NCI-H82 treated with DMSO at 0.1 percent for 48 hours (cell line): ENCODE results near the gene PRTN3.

Source experiments
- DNase-seq: peaks from one replicate; lab custom pipeline; 2025; ENCODE audit not compliant: unreplicated experiment; lab: John Stamatoyannopoulos, UW

Gene PRTN3

GRCh38 chr19:840519-841206, at the start of gene PRTN3:
TSS of gene PRTN3 (plus strand) at chr19:840999. CDS start at chr19:841009, 10 bp downstream.
- DNase-seq, result no peak

- DNase-seq, result no peak
Observed at GRCh38 chr19:791007-791566, 49.7 kb upstream of the PRTN3 start.

GRCh38 chr19:791567-792305, 49.1 kb upstream of the PRTN3 start:
- peak; percentile 47 for DNase-seq

- DNase-seq, result no peak
Observed at GRCh38 chr19:792306-792885, 48.4 kb upstream of the PRTN3 start.

- no peak for DNase-seq
Observed at GRCh38 chr19:793806-794205, 47.0 kb upstream of the PRTN3 start.

GRCh38 chr19:795073-795611, 45.7 kb upstream of the PRTN3 start:
- DNase-seq, result no peak

GRCh38 chr19:795691-796581, 44.9 kb upstream of the PRTN3 start:
- no peak for DNase-seq

- peak; percentile 98 for DNase-seq
Observed at GRCh38 chr19:796692-797527, 43.9 kb upstream of the PRTN3 start, which contains the start of gene PTBP1. TSS of gene PTBP1 (plus strand) at chr19:797452. CDS start at chr19:797498, 46 bp downstream.

- no peak for DNase-seq
Observed at GRCh38 chr19:797528-798414, 43.0 kb upstream of the PRTN3 start.

- DNase-seq, result no peak
Observed at GRCh38 chr19:798415-799075, 42.3 kb upstream of the PRTN3 start.

GRCh38 chr19:799076-799881, 41.5 kb upstream of the PRTN3 start:
- DNase-seq, result no peak

- no peak for DNase-seq
Observed at GRCh38 chr19:800360-801029, 40.3 kb upstream of the PRTN3 start.

GRCh38 chr19:801030-801860, 39.6 kb upstream of the PRTN3 start:
- DNase-seq, result no peak

GRCh38 chr19:801861-802497, 38.8 kb upstream of the PRTN3 start:
- DNase-seq, result no peak

GRCh38 chr19:802498-803098, 38.2 kb upstream of the PRTN3 start:
- no peak for DNase-seq
